PC-9 (cell line): ENCODE data around the gene APPL2. TPM values are rescaled to one million over a fixed set of nuclear protein-coding genes. Genes with fewer than 3 reads are reported as not detected.

Experiments
- BruUV-seq: library from RNA; stranded (reverse); fragments of 400-500 nt; replicated peaks from 2 replicates; lab custom pipeline; 2021; lab: Mats Ljungman, UMichigan
- CTCF ChIA-PET: fragments of 300-600 bp; sonication (Branson Sonifier 250); formaldehyde crosslinking; loops from one replicate; lab custom pipeline; 2022; ENCODE audit warnings: antibody characterized with exemption; lab: Charles Lee
- POLR2A ChIA-PET: fragments of 300-600 bp; sonication (Branson Sonifier 250); formaldehyde crosslinking; loops from one replicate; lab custom pipeline; 2022; ENCODE audit warnings: antibody characterized with exemption; ENCODE audit not compliant: unreplicated experiment; lab: Charles Lee
- DNase-seq, 2 experiments: peaks; one replicate each; pipeline versions ENCODE4 v3.0.0 to v3.0.0-alpha.2; 2015 to 2022; ENCODE audit warnings: mixed read lengths in 1 of 2
- H2AFZ ChIP-seq: fragments of 200-600 bp; sonication (generic); 2 replicates; pipeline ENCODE4 v1.8.1; 2017; ENCODE audit warnings: antibody characterized with exemption
- H3F3A ChIP-seq: fragments of 200-600 bp; sonication (generic); 2 replicates; pipeline ENCODE4 v1.8.1; 2017; ENCODE audit warnings: antibody characterized with exemption, mild to moderate bottlenecking, low read depth; ENCODE audit not compliant: insufficient read depth
- H3K27ac ChIP-seq: fragments of 200-600 bp; sonication (generic); 2 replicates; pipeline ENCODE4 v1.6.1; 2016; ENCODE audit warnings: mixed run types
- H3K27me3 ChIP-seq: fragments of 200-600 bp; sonication (generic); 2 replicates; pipeline ENCODE4 v1.6.1; 2016; ENCODE audit warnings: low read depth, mixed run types; ENCODE audit not compliant: insufficient read depth
- H3K36me3 ChIP-seq: fragments of 200-600 bp; sonication (generic); 2 replicates; pipeline ENCODE4 v1.6.1; 2016; ENCODE audit warnings: low read depth, mixed run types
- H3K4me1 ChIP-seq: fragments of 200-600 bp; sonication (generic); replicated peaks from 2 replicates; pipeline ENCODE4 v1.6.1; 2016; ENCODE audit warnings: mixed run types; ENCODE audit not compliant: insufficient read depth
- H3K4me2 ChIP-seq: fragments of 200-600 bp; sonication (generic); 2 replicates; pipeline ENCODE4 v1.6.1; 2017; ENCODE audit warnings: mixed run types
- H3K4me3 ChIP-seq: fragments of 200-600 bp; sonication (generic); 2 replicates; pipeline ENCODE4 v1.6.1; 2016; ENCODE audit warnings: mixed run types
- H3K79me2 ChIP-seq: fragments of 200-600 bp; sonication (generic); 2 replicates; pipeline ENCODE4 v1.6.1; 2017; ENCODE audit warnings: low read depth, mixed run types
- H3K9me2 ChIP-seq: fragments of 200-600 bp; sonication (generic); 2 replicates; pipeline ENCODE4 v1.8.1; 2017; ENCODE audit warnings: mild to moderate bottlenecking; ENCODE audit not compliant: insufficient read depth
- H3K9me3 ChIP-seq: fragments of 200-600 bp; sonication (generic); 2 replicates; pipeline ENCODE4 v1.8.1; 2016; ENCODE audit warnings: low read depth; ENCODE audit not compliant: insufficient read depth
- H4K20me1 ChIP-seq: fragments of 200-600 bp; sonication (generic); 2 replicates; pipeline ENCODE4 v1.8.1; 2017; ENCODE audit not compliant: insufficient read depth
- CTCF ChIP-seq: fragments of 200-600 bp; sonication (generic); conservative IDR thresholded peaks from 2 replicates; pipeline ENCODE4 v1.6.1; 2017; ENCODE audit warnings: mixed run types, antibody characterized with exemption, mild to moderate bottlenecking, moderate library complexity
- EZH2 ChIP-seq: fragments of 200-600 bp; sonication (generic); IDR thresholded peaks from 2 replicates; pipeline ENCODE4 v1.8.0; 2017; ENCODE audit warnings: antibody characterized with exemption, low read depth
- intact Hi-C: fragments of 100-400 bp; cut with micrococcal nuclease; formaldehyde crosslinking; loops from one replicate; pipeline ENCODE4 v1.10.0; 2022; ENCODE audit not compliant: unreplicated experiment
- total RNA-seq: library from RNA; stranded (reverse); gene quantifications from 2 replicates; pipeline ENCODE4 v1.2.3, GENCODE V29; 2021

APPL2 gene
- total RNA-seq, 1 experiment from 2014 or later = 24.3 TPM

DNA sequence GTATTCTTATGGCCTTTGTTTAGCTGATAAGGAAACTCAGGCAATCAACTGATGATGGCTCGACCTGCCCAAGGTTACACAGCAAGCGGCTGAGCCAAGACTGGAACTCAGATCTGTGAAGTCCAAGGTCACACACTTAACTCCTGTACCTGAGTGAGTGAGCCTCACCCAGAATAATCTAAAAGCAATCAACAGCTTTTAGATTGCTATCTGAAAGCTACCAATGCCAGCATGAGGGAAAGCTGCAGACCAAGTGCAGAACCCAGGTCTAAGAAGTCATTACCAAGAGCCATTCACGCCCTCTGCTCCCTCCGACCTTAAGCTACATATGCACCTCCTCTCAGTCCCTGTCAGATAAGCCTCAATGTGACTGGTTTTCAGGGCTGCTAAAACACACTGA is 12.1 kb downstream of the APPL2 start:
- CTCF ChIA-PET = no interaction called here

GRCh38 chr12:105223352-105223845 is 12.6 kb downstream of the APPL2 start:
- Histone ChIP-seq H3K9me3 (no peaks in the 10 kb centered on the region), H3K4me3 (no peak overlapping the region), H3K4me1 (peaks cover 5% of the 10 kb centered on the region; the same call in 1 of the 2 replicates), H3K79me2 (no peaks in the 10 kb centered on the region), H3K36me3 (peaks cover 2% of the 10 kb centered on the region; the same call in 1 of the 2 replicates), H3K4me2 (no peak overlapping the region), H2AFZ (no peak overlapping the region), H3K27ac (no peak overlapping the region), H3K9me2 (peaks cover 3% of the 10 kb centered on the region; the same call in 1 of the 2 replicates), H3F3A (no peaks in the 10 kb centered on the region), H4K20me1 (no peaks in the 10 kb centered on the region), H3K27me3 (no peaks in the 10 kb centered on the region)
- TF ChIP-seq CTCF (no peak), EZH2 (no peak)
- intact Hi-C loops = no loop called here
- POLR2A ChIA-PET = interaction anchor here (0.6 kb wide), 1 partner anchor 1258 kb away, joined by 3 read pairs; no protein-coding TSS in a partner anchor
- no TSS peak for BruUV-seq
- CTCF ChIA-PET = no interaction called here
- no peak for DNase-seq

More for the DNA sequence above, 12.1 kb downstream of the APPL2 start:
- POLR2A ChIA-PET = interaction anchor here (0.7 kb wide), 1 partner anchor 1072 kb away, joined by 7 read pairs; no protein-coding TSS in a partner anchor
- Histone ChIP-seq H3K27ac (no peak overlapping the region), H3K4me1 (peaks cover 5% of the 10 kb centered on the region; the same call in 1 of the 2 replicates), H3F3A (no peaks in the 10 kb centered on the region), H3K27me3 (no peaks in the 10 kb centered on the region), H2AFZ (no peak overlapping the region), H4K20me1 (no peaks in the 10 kb centered on the region), H3K4me2 (no peak overlapping the region), H3K79me2 (no peaks in the 10 kb centered on the region), H3K9me3 (no peaks in the 10 kb centered on the region), H3K4me3 (no peak overlapping the region), H3K36me3 (peaks cover 7% of the 10 kb centered on the region; the same call in 1 of the 2 replicates), H3K9me2 (peaks cover 3% of the 10 kb centered on the region; the same call in 1 of the 2 replicates)
- DNase-seq = no peak
- intact Hi-C loops = no loop called here
- TF ChIP-seq EZH2 = no peak
- TF ChIP-seq CTCF = no peak
- no TSS peak for BruUV-seq

GRCh38 chr12:105222726-105223351 is 13.1 kb downstream of the APPL2 start:
- ChIA-PET CTCF (no interaction called here), POLR2A (interaction anchor here (0.6 kb wide), 1 partner anchor 1258 kb away, joined by 3 read pairs; no protein-coding TSS in a partner anchor)
- Histone ChIP-seq H3K9me3 (no peaks in the 10 kb centered on the region), H3K27ac (no peak overlapping the region), H2AFZ (no peak overlapping the region), H3K36me3 (no peaks in the 10 kb centered on the region; the same call in 1 of the 2 replicates), H4K20me1 (no peaks in the 10 kb centered on the region), H3K4me3 (no peak overlapping the region), H3K4me1 (peaks cover 5% of the 10 kb centered on the region; the same call in 1 of the 2 replicates), H3K79me2 (no peaks in the 10 kb centered on the region), H3F3A (no peaks in the 10 kb centered on the region), H3K9me2 (no peaks in the 10 kb centered on the region), H3K27me3 (no peaks in the 10 kb centered on the region), H3K4me2 (no peak overlapping the region)
- intact Hi-C loops = no loop called here
- DNase-seq = no peak
- no TSS peak for BruUV-seq
- TF ChIP-seq CTCF (no peak), EZH2 (no peak)
